Common myeloid progenitor, CD34-positive (primary cell): ENCODE data around the gene SPECC1.
"Not testable (repeated sequence)": the region's sequence is repeated elsewhere in the genome, so short reads cannot be mapped to it uniquely, and the experiment has no call there.

Experiments
- CTCF ChIA-PET: fragments of 350-600 bp; sonication (Branson Sonifier 250); formaldehyde crosslinking; loops from one replicate; lab custom pipeline; 2021; ENCODE audit warnings: antibody characterized with exemption; lab: Charles Lee
- POLR2A ChIA-PET: fragments of 350-600 bp; sonication (Branson Sonifier 250); formaldehyde crosslinking; loops from one replicate; lab custom pipeline; 2021; ENCODE audit warnings: antibody characterized with exemption; lab: Charles Lee
- DNase-seq, 3 donors: peaks; one replicate each; pipeline versions ENCODE4 v3.0.0 to v3.0.0-alpha.2; 2013
- H3K27ac ChIP-seq, 2 experiments: 1 replicate in 1 of 2; 2 replicates in 1 of 2; pipeline ENCODE4 v1.7.0; 2013; ENCODE audit warnings: inconsistent platforms in 2 of 2, low read length in 2 of 2, mild to moderate bottlenecking in 2 of 2, low read depth in 1 of 2, moderate library complexity in 1 of 2; ENCODE audit not compliant: severe bottlenecking in 2 of 2, insufficient read depth in 1 of 2, poor library complexity in 1 of 2
- H3K27me3 ChIP-seq, 5 experiments: replicated peaks in 2 of 5; 1 replicate in 3 of 5; 2 replicates in 2 of 5; pipeline versions ENCODE4 v1.6.1 to v1.7.0; 2013; ENCODE audit warnings: low read length in 4 of 5, mild to moderate bottlenecking in 2 of 5, moderate library complexity in 2 of 5, inconsistent platforms in 1 of 5; ENCODE audit not compliant: insufficient read depth in 5 of 5, control insufficient read depth in 4 of 5
- H3K36me3 ChIP-seq, 4 experiments: 1 replicate in 2 of 4; 2 replicates in 2 of 4; pipeline versions ENCODE4 v1.6.1 to v1.7.0; 2013; ENCODE audit warnings: low read length in 3 of 4, control low read depth in 1 of 4, mild to moderate bottlenecking in 1 of 4; ENCODE audit not compliant: control insufficient read depth in 4 of 4, insufficient read depth in 4 of 4
- H3K4me1 ChIP-seq, 4 experiments: 1 replicate in 3 of 4; 2 replicates in 1 of 4; pipeline versions ENCODE4 v1.6.1 to v1.7.1; 2013; ENCODE audit warnings: low read length in 3 of 4, mild to moderate bottlenecking in 3 of 4, control low read depth in 1 of 4, inconsistent platforms in 1 of 4, moderate library complexity in 1 of 4; ENCODE audit not compliant: control insufficient read depth in 4 of 4, insufficient read depth in 4 of 4; ENCODE audit errors: control extremely low read depth in 1 of 4
- H3K4me3 ChIP-seq, 7 experiments: 1 replicate in 4 of 7; 2 replicates in 3 of 7; pipeline versions ENCODE4 v1.5.1 to v1.7.0; 2013; ENCODE audit warnings: mild to moderate bottlenecking in 7 of 7, low read length in 6 of 7, moderate library complexity in 6 of 7, inconsistent platforms in 2 of 7, low read depth in 2 of 7, control low read depth in 1 of 7; ENCODE audit not compliant: insufficient read depth in 4 of 7, control insufficient read depth in 1 of 7; ENCODE audit errors: extremely low read depth in 1 of 7
- H3K9me3 ChIP-seq, 5 experiments: 1 replicate in 4 of 5; 2 replicates in 1 of 5; pipeline versions ENCODE4 v1.6.1 to v1.7.1; 2013; ENCODE audit warnings: low read length in 4 of 5, mild to moderate bottlenecking in 2 of 5, inconsistent platforms in 1 of 5, low read depth in 1 of 5, moderate library complexity in 1 of 5; ENCODE audit not compliant: control insufficient read depth in 4 of 5, insufficient read depth in 2 of 5; ENCODE audit errors: control extremely low read depth in 1 of 5
- WGBS: methylation state at CpG from one replicate; pipeline ENCODE4 v1.1.5; 2013; ENCODE audit not compliant: insufficient coverage; 5-methylcytosine and 5-hydroxymethylcytosine counted together

Gene SPECC1

GRCh38 chr17:20012017-20012536 is 2.9 kb downstream of the SPECC1 start:
- WGBS: no CpG with 5 or more reads among the region's 2 CpGs
- CTCF ChIA-PET: interaction anchor here (0.7 to 1.7 kb wide), 3 partner anchors 32 to 98 kb away, joined by 3 read pairs; no protein-coding TSS in a partner anchor
- Histone ChIP-seq H3K4me1 (peaks cover 0 to 21% (median 13%) of the 10 kb centered on the region in 4 experiments), H3K36me3 (peaks cover 0 to 2% (median 0%) of the 10 kb centered on the region in 4 experiments), H3K27me3 (no peaks in the 10 kb centered on the region), H3K4me3 (no peak overlapping the region), H3K27ac (no peak overlapping the region), H3K9me3 (no peaks in the 10 kb centered on the region)
- no peak for DNase-seq
- POLR2A ChIA-PET: no interaction called here

- H3K4me1 ChIP-seq, H3K9me3 ChIP-seq, DNase-seq, H3K27ac ChIP-seq, H3K4me3 ChIP-seq, POLR2A ChIA-PET, H3K36me3 ChIP-seq, H3K27me3 ChIP-seq: not testable (repeated sequence)
- over 99% methylated on average over 24 of the region's 32 CpGs for WGBS
- CTCF ChIA-PET: interaction anchor here (1.0 to 1.2 kb wide), 2 partner anchors 26 to 58 kb away, joined by 3 to 4 read pairs; no protein-coding TSS in a partner anchor
These were observed 7.4 kb downstream of the SPECC1 start for GRCh38 chr17:20016475-20016992.

- POLR2A ChIA-PET: no interaction called here
These were observed 13.5 kb downstream of the SPECC1 start for GRCh38 chr17:20022701-20023100.

GRCh38 chr17:20026960-20027359 is 17.8 kb downstream of the SPECC1 start:
- H3K4me3 ChIP-seq: no peak overlapping the region
- DNase-seq: peak in 2 of 3 donors; percentile 32 to 48
- CTCF ChIA-PET: no interaction called here
- POLR2A ChIA-PET: no interaction called here
- H3K27me3 ChIP-seq: no peaks in the 10 kb centered on the region
- no peaks in the 10 kb centered on the region for H3K36me3 ChIP-seq
- no peak overlapping the region for H3K27ac ChIP-seq
- H3K4me1 ChIP-seq: no peaks in the 10 kb centered on the region
- no peaks in the 10 kb centered on the region for H3K9me3 ChIP-seq

More at GRCh38 chr17:20022701-20023100, 13.5 kb downstream of the SPECC1 start:
- no peaks in the 10 kb centered on the region for H3K9me3 ChIP-seq
- no peak overlapping the region for H3K4me3 ChIP-seq
- no peak overlapping the region for H3K27ac ChIP-seq
- H3K4me1 ChIP-seq: no peaks in the 10 kb centered on the region
- DNase-seq: no peak
- WGBS: 100% methylated on average over 1 of the region's 4 CpGs
- peaks cover 0 to 2% (median 0%) of the 10 kb centered on the region in 4 experiments for H3K36me3 ChIP-seq
- CTCF ChIA-PET: no interaction called here
- no peaks in the 10 kb centered on the region for H3K27me3 ChIP-seq

- Histone ChIP-seq H3K27ac (no peak overlapping the region), H3K4me1 (peaks cover 0 to 5% (median 1%) of the 10 kb centered on the region in 4 experiments), H3K9me3 (no peaks in the 10 kb centered on the region), H3K4me3 (no peak overlapping the region), H3K36me3 (no peaks in the 10 kb centered on the region), H3K27me3 (no peaks in the 10 kb centered on the region)
- DNase-seq: peak in 1 of 3 donors; percentile 23
- ChIA-PET POLR2A (no interaction called here), CTCF (no interaction called here)
- no CpG with 5 or more reads among the region's 3 CpGs for WGBS
These were observed 19.3 kb downstream of the SPECC1 start for GRCh38 chr17:20028443-20028842.

- no peak overlapping the region for H3K27ac ChIP-seq
- H3K9me3 ChIP-seq: no peaks in the 10 kb centered on the region
- no peaks in the 10 kb centered on the region for H3K27me3 ChIP-seq
- WGBS: no CpG with 5 or more reads among the region's 7 CpGs
- H3K4me3 ChIP-seq: no peak overlapping the region
- DNase-seq: peak in 2 of 3 donors; percentile 60 to 73
- H3K36me3 ChIP-seq: no peaks in the 10 kb centered on the region
- ChIA-PET POLR2A (no interaction called here), CTCF (interaction anchor here (0.7 kb wide), 1 partner anchor 689 kb away, joined by 3 read pairs; no protein-coding TSS in a partner anchor)
- H3K4me1 ChIP-seq: peaks cover 0 to 8% (median 1%) of the 10 kb centered on the region in 4 experiments
These were observed 23.5 kb downstream of the SPECC1 start for GRCh38 chr17:20032636-20033035.

- H3K27me3 ChIP-seq: no peaks in the 10 kb centered on the region
- H3K9me3 ChIP-seq: no peaks in the 10 kb centered on the region
- POLR2A ChIA-PET: no interaction called here
- no CpG with 5 or more reads among the region's 3 CpGs for WGBS
- no peaks in the 10 kb centered on the region for H3K36me3 ChIP-seq
- DNase-seq: no peak
- no peak overlapping the region for H3K4me3 ChIP-seq
- peaks cover 0 to 8% (median 1%) of the 10 kb centered on the region in 4 experiments for H3K4me1 ChIP-seq
- CTCF ChIA-PET: interaction anchor here (0.7 kb wide), 2 partner anchors 11 to 690 kb away, joined by 3 read pairs; no protein-coding TSS in a partner anchor
- no peak overlapping the region for H3K27ac ChIP-seq
These were observed 24.3 kb downstream of the SPECC1 start for GRCh38 chr17:20033415-20033814.
